Epithelial cell of esophagus (primary cell): ENCODE results near the gene SLC8B1.

Experiments
- DNase-seq: peaks from one replicate; pipeline ENCODE4 v3.0.0; 2010; ENCODE audit warnings: low read depth
- H3K4me3 ChIP-seq: 2 replicates; pipeline ENCODE4 v1.5.1; 2011; ENCODE audit warnings: mild to moderate bottlenecking, low read length, control low read depth
- CTCF ChIP-seq: IDR thresholded peaks from 2 replicates; pipeline ENCODE4 v1.5.1; 2011; ENCODE audit warnings: low read depth, mild to moderate bottlenecking, low read length, control low read depth, inconsistent platforms; ENCODE audit not compliant: insufficient read depth; ENCODE audit errors: missing control alignments

The SLC8B1 gene

GRCh38 chr12:113329791-113330417 lies 5.0 kb downstream of the SLC8B1 start:
- no peak for TF ChIP-seq CTCF
- no peak for DNase-seq
- no peak overlapping the region for H3K4me3 ChIP-seq

- no peak for TF ChIP-seq CTCF
- DNase-seq: no peak
- no peak overlapping the region for H3K4me3 ChIP-seq
Measured at GRCh38 chr12:113329022-113329790, 5.7 kb downstream of the SLC8B1 start.

- TF ChIP-seq CTCF: no peak
- no peak for DNase-seq
- H3K4me3 ChIP-seq: no peak overlapping the region
Measured at GRCh38 chr12:113328368-113328889, 6.5 kb downstream of the SLC8B1 start.

- H3K4me3 ChIP-seq: no peak overlapping the region
- no peak for TF ChIP-seq CTCF
- DNase-seq: no peak
Measured at GRCh38 chr12:113326775-113327395, 8.0 kb downstream of the SLC8B1 start.

- no peak for TF ChIP-seq CTCF
- no peak for DNase-seq
- no peak overlapping the region for H3K4me3 ChIP-seq
Measured at GRCh38 chr12:113325916-113326315, 9.0 kb downstream of the SLC8B1 start.

- DNase-seq: peak; percentile 92
- no peak for TF ChIP-seq CTCF
- no peak overlapping the region for H3K4me3 ChIP-seq
Measured at GRCh38 chr12:113322343-113322742, 12.6 kb downstream of the SLC8B1 start.
